HG02623 (cell line): ENCODE data around the gene C6orf47.

Experiments used
- ATAC-seq: cut with Tn5 transposase; IDR thresholded peaks from one replicate; pipeline ENCODE4 v1.9.1; 2021; ENCODE audit warnings: moderate library complexity; ENCODE audit not compliant: unreplicated experiment

C6orf47 gene

DNA sequence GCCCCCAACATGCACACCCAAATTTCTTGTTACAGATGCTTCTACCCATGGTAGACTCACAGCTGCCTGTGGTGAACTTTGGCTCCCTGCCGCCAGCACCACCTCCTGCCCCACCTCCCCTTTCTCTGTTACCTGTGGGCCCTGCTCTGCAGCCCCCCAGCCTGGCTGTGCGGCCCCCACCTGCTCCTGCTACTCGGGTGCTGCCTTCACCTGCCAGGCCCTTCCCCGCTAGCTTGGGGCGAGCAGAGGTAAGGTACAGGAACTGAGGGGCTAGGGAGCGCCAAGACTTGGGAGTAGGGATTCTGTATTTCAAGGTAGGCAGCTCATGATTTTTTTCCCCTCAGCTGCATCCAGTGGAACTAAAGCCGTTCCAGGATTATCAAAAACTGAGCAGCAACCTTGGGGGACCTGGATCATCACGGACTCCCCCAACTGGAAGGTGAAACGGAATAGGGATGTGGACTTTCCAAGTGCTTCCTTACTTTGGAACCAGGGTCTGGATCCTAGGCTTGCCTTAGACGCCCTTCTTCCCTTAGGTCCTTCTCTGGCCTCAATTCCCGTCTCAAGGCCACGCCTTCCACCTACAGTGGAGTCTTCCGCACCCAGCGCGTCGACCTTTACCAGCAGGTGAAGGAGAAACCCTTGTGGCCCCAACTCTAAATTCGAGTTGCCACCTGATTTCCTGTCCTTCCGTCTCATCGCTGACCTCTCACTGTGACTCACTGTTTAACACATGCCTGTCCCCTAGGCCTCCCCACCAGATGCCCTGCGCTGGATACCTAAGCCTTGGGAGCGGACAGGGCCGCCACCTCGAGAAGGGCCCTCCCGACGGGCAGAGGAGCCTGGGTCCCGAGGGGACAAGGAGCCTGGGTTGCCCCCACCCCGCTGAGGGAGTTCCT lies 23.6 kb downstream of the C6orf47 start:
- ATAC-seq: no peak

DNA sequence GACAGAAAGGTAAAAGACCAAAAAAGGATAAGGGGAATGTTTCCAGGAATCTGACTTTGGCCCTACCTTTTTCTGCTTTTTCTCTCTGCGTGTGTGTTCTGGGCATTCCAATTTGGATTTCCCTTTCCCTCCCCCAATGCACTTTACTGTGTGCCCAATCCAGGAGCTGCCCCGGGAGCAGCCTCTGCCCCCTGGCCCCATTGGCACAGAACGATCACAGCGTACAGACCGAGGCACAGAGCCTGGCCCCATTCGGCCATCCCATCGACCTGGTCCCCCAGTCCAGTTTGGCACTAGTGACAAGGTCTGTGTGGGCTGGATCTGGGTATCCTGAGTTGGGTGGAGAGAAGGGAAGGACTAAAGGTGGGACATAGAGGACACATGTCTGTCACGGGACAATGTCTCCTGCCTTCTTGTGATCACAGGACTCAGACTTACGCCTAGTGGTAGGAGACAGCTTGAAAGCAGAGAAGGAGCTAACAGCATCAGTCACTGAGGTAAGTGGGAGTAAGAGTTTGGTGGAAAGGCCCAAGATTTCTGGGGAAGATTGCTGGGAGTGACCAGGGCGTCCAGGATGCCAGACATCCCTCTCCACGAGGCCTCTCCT lies 25.5 kb downstream of the C6orf47 start:
- no peak for ATAC-seq

DNA sequence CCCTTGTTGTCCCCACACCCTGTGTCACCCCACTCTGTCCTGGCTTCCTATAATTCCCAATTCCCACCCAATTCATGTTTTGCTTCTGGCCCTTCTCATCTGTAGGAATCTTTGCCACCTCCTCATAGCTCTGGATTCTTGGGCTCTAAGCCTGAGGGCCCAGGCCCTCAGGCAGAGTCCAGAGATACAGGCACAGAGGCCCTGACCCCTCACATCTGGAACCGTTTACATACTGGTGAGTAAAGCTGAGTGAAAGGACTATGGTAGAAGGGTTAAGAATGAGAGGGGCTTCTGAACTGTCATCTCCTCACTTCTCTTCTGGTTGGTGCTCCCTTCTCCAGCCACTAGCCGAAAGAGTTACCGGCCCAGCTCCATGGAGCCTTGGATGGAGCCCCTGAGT lies 26.4 kb downstream of the C6orf47 start:
- no peak for ATAC-seq

DNA sequence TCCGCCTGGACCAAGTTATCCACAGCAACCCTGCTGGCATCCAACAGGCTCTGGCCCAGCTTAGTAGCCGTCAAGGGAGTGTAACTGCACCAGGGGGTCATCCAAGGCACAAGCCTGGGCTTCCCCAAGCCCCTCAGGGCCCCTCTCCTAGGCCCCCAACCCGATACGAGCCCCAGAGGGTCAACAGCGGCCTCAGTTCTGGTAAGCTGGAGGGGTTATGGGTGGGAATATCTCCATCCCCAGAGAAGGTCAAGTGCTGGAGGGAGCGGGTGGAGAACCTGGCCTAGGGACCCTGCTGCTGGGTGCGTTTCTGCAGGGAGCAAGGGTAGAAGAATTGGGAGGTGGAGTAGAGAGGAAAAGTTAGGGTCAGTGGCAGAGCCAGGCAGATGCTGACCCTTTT lies 27.1 kb downstream of the C6orf47 start:
- ATAC-seq: no peak

DNA sequence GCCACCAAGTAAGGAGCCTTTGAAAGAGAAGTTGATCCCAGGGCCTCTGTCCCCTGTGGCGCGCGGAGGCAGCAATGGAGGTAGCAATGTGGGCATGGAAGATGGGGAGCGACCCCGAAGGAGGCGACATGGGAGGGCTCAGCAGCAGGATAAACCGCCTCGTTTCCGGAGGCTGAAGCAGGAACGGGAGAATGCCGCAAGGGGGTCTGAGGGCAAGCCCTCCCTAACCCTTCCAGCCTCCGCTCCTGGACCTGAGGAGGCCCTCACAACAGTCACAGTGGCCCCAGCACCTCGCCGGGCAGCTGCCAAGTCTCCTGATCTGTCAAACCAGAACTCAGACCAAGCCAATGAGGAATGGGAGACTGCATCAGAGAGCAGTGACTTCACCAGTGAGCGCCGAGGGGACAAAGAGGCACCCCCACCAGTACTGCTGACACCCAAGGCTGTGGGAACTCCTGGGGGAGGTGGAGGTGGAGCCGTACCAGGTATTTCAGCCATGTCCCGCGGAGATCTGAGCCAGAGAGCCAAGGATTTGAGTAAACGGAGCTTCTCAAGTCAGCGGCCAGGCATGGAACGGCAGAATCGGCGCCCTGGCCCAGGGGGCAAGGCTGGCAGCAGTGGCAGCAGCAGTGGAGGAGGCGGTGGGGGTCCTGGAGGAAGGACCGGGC lies 28.2 kb downstream of the C6orf47 start:
- ATAC-seq: no peak

DNA sequence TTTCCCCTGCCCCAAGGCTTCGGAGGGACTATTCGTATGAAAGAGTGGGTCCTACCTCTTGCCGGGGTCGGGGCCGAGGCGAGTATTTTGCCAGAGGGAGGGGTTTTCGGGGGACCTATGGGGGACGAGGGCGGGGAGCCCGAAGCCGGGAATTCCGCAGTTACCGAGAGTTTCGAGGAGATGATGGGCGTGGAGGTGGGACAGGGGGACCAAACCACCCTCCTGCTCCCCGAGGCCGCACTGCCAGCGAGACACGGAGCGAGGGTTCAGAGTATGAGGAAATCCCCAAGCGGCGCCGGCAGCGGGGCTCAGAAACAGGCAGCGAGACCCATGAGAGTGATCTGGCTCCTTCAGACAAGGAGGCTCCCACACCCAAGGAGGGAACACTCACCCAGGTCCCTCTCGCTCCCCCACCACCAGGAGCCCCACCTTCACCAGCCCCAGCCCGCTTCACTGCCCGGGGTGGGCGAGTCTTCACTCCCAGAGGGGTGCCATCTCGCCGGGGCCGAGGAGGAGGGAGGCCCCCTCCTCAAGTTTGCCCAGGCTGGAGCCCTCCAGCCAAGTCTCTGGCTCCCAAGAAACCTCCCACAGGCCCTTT lies 28.8 kb downstream of the C6orf47 start:
- ATAC-seq: no peak

DNA sequence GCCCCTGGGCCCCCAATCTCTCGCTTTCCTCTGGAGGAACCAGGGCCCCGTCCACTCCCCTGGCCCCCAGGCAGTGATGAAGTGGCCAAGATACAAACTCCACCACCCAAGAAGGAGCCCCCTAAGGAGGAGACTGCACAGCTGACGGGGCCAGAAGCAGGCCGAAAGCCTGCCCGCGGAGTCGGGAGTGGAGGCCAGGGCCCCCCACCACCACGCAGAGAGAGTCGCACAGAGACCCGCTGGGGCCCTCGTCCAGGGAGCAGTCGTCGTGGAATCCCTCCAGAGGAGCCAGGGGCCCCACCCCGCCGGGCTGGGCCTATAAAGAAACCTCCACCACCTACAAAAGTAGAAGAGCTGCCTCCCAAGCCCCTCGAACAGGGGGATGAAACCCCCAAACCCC lies 29.4 kb downstream of the C6orf47 start:
- ATAC-seq: no peak

DNA sequence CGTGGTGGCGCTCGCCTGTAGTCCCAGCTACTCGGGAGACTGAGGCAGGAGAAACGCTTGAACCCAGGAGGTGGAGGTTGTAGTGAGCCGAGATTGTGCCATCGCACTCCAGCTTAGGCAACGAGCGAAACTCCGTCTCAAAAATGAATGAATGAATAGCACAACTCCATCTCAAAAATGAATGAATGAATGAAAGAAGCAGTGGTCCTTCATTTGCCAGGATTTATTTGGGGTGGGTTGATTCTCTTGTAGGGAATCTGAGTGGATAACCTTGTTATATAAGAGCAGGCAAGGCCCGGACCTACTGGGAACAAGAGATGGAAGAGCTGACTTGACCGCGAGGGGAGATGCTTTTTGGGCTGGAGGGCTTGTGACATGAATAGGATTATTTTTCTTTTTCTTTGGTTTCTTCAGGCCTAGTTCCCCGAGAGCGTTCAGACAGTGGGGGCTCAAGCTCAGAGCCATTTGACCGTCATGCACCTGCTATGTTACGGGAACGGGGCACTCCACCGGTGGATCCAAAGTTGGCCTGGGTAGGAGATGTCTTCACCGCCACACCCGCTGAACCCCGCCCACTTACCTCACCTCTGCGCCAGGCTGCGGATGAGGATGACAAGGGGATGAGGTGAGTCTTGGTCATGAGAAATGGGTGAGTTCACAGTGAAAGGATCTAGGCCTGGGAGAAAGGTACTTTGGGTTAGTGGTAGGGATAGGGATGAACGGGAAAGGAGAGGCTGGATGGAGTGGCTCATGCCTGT lies 30.2 kb downstream of the C6orf47 start:
- no peak for ATAC-seq

DNA sequence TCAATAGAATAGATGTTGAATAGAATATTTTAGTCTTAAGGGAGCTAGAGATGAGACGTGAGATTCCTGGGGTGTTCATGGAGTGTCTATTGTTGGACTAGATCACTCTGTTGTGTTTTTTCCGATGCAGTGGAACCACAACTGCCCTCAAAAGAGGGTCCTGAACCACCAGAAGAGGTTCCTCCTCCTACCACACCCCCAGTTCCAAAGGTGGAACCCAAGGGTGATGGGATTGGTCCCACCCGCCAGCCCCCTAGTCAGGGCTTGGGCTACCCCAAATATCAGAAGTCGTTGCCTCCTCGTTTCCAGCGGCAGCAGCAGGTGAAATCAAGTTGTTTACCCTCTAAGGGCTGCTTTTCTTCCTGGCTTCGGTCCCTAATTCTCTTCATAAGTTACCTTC lies 31.6 kb downstream of the C6orf47 start:
- no peak for ATAC-seq

DNA sequence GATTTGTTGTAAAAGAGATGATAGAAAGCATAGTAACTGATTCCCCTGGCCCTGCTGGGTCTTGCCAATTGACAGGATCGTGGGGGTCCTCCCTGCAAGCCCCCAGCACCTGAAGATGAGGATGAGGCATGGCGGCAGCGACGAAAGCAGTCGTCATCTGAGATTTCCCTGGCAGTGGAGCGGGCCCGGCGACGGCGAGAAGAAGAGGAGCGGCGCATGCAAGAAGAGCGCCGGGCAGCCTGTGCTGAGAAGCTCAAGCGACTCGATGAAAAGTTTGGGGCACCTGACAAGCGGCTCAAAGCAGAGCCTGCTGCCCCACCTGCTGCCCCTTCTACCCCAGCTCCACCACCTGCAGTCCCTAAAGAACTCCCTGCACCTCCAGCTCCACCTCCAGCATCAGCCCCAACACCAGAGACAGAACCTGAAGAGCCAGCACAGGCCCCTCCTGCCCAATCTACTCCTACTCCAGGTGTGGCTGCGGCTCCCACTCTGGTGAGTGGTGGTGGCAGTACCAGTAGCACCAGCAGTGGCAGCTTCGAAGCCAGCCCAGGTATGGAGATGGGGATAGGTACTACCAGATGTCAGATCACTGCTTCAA lies 32.8 kb downstream of the C6orf47 start:
- ATAC-seq: no peak

DNA sequence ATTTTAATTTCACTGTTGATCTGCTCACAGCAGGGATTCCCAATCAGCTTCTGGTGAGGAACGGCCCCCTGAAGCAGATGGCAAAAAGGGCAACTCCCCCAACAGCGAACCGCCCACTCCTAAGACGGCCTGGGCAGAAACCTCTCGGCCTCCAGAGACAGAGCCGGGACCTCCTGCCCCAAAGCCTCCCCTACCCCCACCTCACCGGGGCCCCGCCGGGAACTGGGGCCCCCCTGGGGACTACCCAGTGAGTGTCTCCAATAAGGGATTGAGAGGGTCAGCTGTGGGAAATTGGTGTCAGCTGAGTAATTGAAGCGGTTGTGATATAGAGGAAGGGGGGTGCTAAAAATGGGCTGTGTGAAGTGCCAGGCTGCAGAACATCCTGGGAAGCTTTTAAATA lies 33.6 kb downstream of the C6orf47 start:
- no peak for ATAC-seq

DNA sequence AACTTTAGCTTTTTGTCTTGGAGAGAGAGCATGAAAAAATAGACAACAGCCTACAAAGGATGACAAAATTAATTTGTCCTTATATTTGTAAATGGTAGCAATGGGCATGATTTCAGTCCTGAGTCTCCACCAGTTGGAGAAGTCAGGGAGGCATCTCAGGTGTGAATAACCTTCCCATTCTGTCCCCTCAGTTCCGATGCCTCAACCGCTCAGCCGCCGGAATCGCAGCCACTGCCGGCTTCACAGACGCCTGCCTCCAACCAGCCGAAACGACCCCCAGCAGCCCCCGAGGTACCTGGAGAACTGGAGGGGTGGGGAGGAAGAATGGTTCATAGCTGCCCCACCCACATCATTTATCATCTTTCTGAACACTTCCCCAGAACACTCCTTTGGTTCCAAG lies 36.5 kb downstream of the C6orf47 start:
- ATAC-seq: no peak

DNA sequence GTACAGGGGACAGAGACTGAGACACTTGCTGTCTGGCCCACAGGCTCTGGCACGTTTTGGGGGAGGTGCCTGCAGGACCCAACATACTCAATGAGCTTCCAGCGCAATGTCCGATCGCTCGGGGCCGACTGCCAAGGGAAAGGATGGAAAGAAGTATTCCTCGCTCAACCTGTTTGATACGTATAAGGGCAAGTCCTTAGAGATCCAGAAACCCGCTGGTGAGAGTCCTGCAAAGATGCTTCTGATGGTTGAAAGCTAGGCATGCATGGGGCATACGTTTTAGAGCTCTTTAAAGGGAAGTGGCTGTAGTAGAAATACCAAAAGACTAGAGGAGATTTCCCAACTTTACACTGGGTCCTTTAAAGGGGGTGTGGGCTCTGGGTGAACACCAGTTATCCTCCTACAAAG lies 37.9 kb downstream of the C6orf47 start:
- ATAC-seq: no peak

DNA sequence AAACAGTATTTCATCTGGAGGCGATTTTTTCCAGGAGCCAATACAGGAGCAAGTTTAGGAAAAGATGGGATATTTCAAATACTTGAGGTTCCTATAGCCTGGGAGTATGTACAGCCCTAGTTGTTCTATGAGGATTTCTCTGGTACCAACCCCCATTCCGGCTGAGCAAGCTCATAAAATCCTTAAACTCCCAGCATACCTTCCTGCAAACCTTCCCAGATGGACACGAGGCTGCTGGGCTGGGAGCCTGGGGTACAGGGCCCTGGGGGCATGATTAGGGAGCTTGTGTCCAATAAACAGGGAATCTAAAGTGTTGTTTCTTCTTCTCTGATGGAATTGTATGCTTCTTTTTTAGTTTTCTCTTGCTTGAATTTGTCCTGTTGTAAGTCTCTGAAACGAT lies 38.6 kb downstream of the C6orf47 start:
- ATAC-seq: no peak

DNA sequence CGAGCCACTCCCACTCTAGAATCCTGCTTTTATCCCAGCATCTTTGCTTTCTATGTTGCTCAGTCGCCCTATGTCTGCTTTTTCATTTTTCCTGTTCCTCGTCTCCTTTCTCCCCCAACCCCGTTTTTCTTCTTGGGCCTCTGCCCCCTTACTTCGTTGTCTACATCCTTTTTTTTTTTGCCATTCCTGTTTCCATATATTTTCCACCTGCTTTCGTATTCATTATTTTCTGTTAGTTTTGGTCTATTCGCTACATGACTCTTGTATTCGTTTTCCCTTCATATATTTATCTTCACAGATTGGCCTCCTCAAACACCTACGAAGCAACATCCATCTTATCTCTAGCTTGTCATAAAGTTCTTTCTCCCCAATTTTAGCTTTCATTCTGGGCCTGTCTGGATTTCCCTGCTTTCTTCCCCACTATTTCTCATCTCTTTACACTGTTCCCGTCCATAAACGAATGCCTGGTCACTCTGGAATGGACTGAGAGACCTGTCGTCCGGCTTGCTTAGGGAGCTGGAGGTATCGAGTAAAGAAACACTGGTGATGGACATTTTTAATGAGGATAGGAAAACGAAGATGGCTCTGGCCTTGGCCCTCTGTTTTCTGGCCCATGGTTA lies 39.1 kb downstream of the C6orf47 start:
- no peak for ATAC-seq

DNA sequence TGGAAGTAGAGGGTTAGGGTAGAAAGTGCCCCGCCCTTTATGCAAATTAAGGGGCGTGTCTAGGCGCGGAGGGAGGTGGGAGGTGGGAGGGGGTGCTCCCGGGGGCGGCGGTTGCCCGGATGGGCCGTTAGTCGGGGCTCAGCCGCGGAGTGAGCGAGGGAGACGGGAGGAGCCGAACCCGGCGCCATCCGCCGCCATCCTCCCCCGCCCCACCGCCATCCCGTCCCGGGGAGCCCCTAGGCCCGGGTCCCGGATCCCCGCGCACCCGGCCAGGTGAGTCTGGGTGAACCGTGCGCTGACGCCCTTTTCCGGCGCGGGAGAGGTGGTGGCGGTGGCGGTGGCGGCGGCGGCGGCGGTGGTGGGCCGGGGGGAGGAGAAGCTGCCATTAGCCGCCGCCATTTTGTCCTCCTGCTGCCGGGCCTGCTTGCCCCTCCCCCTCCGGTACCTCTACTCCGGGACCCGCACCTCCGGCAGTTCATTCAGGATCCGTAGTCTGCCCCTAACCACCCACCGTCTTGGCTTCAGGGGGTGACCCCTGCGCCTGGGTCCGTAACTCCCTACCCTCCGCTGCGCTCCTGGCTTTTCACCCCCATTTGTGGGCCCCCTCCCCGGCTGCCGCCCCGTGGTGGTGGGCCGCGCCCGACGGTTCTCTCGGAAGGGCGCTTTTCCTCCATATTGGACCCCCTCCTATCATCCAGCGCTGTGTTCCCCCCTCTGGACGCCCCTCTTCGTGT lies 39.8 kb downstream of the C6orf47 start, which contains the start of gene PRRC2A:
Gene PRRC2A (plus strand): TSS at position 130 of the 734 bp plus-strand sequence. CDS start 2,075 bp downstream, outside the sequence.
- ATAC-seq: peak; percentile 40

DNA sequence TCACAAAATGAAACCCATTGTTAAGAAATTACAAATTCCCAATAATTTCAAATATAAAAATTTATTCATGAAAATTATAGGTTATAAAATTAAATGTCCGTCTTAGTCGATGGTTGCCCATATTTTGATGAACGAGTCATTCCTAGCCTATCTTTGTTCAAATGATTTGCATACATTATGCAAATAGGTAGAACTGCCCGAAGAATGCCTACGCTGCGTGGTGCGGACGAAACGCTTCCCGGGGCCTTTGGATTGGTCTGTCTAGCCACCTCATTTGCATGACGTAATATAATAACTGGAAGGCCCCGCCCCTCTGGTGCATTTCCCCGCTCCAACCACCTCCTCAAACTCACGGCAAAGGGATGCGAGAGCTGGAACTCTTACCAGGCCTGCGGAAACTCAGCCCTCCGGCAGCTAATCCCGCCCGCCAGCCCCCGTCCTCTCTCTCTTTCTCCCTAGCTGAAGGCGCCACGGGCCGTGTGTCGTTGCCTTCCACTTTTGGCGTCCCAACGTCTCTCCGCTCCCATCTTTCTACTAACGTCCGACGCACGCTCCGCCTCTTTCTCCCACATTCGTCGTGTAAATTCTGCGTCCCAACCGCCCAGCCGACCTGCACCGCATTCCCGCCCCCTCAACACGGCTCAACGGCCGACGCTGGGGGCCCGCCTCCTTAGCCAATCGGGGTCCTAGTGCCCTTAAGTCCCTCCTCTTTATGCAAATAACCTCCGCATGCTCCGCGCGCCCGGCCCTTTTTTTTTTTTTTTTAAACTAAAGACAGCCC lies 40.6 kb downstream of the C6orf47 start:
- peak; percentile 83 for ATAC-seq

DNA sequence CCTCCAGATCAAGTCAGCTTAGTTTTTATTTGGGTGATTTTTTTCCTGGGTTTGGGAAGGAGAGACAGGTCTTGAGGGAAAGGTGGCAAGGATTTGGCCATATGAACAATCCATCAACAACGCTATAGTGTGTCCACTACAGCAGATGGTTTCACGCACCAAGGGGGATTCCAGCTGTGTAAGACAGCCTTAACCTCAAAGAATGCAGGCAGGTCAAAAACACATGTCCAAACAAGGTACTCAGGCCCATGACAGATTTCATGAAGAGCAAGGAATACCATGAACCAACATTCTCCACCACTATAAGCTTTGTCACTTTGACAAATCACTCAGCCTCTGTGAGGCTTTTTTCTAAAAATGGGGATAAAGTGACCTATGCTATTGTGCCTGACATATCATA lies 43.6 kb downstream of the C6orf47 start:
- no peak for ATAC-seq
